Measurements from ENCODE around the gene SDF2L1. TPM values are rescaled to one million over a fixed set of nuclear protein-coding genes. Genes with fewer than 3 reads are reported as not detected.
"Not testable (repeated sequence)": the region's sequence is repeated elsewhere in the genome, so short reads cannot be mapped to it uniquely, and the experiment has no call there.

The SDF2L1 gene
- total RNA-seq, 1 donor from 2014 or later, result 4.3 TPM

DNA sequence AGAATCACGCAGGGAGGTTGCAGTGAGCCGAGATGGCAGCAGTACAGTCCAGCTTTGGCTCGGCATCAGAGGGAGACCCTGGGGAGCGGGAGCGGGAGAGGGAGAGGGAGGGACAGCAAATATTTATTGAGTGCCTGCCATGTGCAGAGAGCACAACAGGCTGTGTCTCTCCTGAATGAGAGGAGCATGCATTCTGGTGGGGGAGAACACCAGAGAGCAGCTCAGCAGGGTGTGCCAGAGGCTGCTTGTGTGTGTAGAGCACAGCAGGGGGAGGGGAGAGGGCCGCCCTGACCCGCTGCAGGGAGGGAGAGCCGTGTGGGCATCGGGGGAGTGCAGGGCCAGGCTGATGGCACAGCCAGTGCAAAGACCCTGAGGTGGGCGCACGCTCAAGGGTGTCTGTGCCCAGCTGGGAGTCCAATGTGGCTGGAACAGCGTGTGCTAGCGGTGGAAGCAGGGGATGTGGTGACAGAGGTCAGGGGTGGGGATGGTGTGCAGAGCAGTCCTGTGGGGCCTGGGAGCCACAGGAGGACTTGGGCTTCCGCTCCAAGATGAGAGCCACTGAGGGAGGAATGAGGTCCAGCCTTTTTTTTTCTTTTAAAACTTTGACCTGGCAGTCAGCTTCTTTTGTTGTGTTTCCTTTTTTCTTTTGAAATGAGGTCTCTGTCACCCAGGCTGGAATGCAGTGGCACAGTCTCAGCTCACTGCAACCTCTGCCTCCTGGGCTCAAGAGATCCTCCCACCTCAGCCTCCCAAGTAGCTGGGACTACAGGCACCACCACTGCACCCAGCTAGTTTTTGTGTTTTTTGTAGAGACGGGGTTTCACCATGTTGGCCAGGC lies 35.7 kb downstream of the SDF2L1 start:
- Histone ChIP-seq H3K9me3 (ENCODE audit: low read depth) (no peaks in the 10 kb centered on the region), H4K20me1 (ENCODE audit: low read depth) (no peaks in the 10 kb centered on the region), H3K4me3 (no peak overlapping the region), H3K9ac (no peak overlapping the region), H3K36me3 (no peaks in the 10 kb centered on the region), H3K27me3 (no peaks in the 10 kb centered on the region), H3K27ac (no peak overlapping the region), H2AFZ (replicated peaks) (no peak overlapping the region), H3F3A (ENCODE audit: low read depth) (no peaks in the 10 kb centered on the region), H3K4me1 (no peaks in the 10 kb centered on the region), H3K79me2 (ENCODE audit: low read depth) (no peaks in the 10 kb centered on the region), H3K4me2 (no peak overlapping the region)
- no peak for DNase-seq (ENCODE audit: low spot score)
- Mint-ChIP-seq H3K27me3 (ENCODE audit: insufficient read depth, low read depth) (peaks cover 3% of the 10 kb centered on the region), H3K27ac (no peak overlapping the region), H3K36me3 (peaks cover 16% of the 10 kb centered on the region), H3K4me1 (no peaks in the 10 kb centered on the region), H3K9me3 (no peaks in the 10 kb centered on the region), H3K4me3 (no peak overlapping the region)
- TF ChIP-seq EZH2 (IDR thresholded peaks at IDR 0.05) (no peak), EZH2phosphoT487 (IDR thresholded peaks at IDR 0.05) (no peak)
- TF ChIP-seq, protein P1, sequence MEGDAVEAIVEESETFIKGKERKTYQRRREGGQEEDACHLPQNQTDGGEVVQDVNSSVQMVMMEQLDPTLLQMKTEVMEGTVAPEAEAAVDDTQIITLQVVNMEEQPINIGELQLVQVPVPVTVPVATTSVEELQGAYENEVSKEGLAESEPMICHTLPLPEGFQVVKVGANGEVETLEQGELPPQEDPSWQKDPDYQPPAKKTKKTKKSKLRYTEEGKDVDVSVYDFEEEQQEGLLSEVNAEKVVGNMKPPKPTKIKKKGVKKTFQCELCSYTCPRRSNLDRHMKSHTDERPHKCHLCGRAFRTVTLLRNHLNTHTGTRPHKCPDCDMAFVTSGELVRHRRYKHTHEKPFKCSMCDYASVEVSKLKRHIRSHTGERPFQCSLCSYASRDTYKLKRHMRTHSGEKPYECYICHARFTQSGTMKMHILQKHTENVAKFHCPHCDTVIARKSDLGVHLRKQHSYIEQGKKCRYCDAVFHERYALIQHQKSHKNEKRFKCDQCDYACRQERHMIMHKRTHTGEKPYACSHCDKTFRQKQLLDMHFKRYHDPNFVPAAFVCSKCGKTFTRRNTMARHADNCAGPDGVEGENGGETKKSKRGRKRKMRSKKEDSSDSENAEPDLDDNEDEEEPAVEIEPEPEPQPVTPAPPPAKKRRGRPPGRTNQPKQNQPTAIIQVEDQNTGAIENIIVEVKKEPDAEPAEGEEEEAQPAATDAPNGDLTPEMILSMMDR (IDR thresholded peaks at IDR 0.05), result no peak

- H3K4me3 Mint-ChIP-seq; H3K27ac ChIP-seq; H3F3A ChIP-seq (ENCODE audit: low read depth): not testable (repeated sequence)
Measured at GRCh38 chr22:21678842-21679241, 36.7 kb downstream of the SDF2L1 start.

GRCh38 chr22:21679383-21679782 lies 37.3 kb downstream of the SDF2L1 start:
- H3K27ac ChIP-seq, result no peak overlapping the region
- no peaks in the 10 kb centered on the region for H3K9me3 ChIP-seq (ENCODE audit: low read depth)
- Mint-ChIP-seq H3K36me3 (peaks cover 16% of the 10 kb centered on the region), H3K27ac (no peak overlapping the region), H3K4me3 (no peak overlapping the region), H3K27me3 (ENCODE audit: insufficient read depth, low read depth) (peaks cover 3% of the 10 kb centered on the region), H3K4me1 (peaks cover 2% of the 10 kb centered on the region), H3K9me3 (no peaks in the 10 kb centered on the region)
- no peak overlapping the region for H2AFZ ChIP-seq (replicated peaks)
- H3K4me3 ChIP-seq, result no peak overlapping the region
- no peaks in the 10 kb centered on the region for H3K36me3 ChIP-seq
- H3F3A ChIP-seq (ENCODE audit: low read depth), result no peaks in the 10 kb centered on the region
- no peaks in the 10 kb centered on the region for H4K20me1 ChIP-seq (ENCODE audit: low read depth)
- DNase-seq (ENCODE audit: low spot score), result no peak
- H3K4me1 ChIP-seq, result no peaks in the 10 kb centered on the region
- no peaks in the 10 kb centered on the region for H3K79me2 ChIP-seq (ENCODE audit: low read depth)
- H3K4me2 ChIP-seq, result no peak overlapping the region
- no peak for TF ChIP-seq EZH2 (IDR thresholded peaks at IDR 0.05)
- TF ChIP-seq, protein P1 (IDR thresholded peaks at IDR 0.05), result no peak
- no peak for TF ChIP-seq EZH2phosphoT487 (IDR thresholded peaks at IDR 0.05)
- H3K9ac ChIP-seq, result no peak overlapping the region
- H3K27me3 ChIP-seq, result no peaks in the 10 kb centered on the region

More at GRCh38 chr22:21678842-21679241, 36.7 kb downstream of the SDF2L1 start:
- not testable (repeated sequence) for H3K9ac ChIP-seq; H3K4me2 ChIP-seq; H3K79me2 ChIP-seq (ENCODE audit: low read depth); H3K4me1 ChIP-seq; H4K20me1 ChIP-seq (ENCODE audit: low read depth); H3K36me3 ChIP-seq; H3K4me3 ChIP-seq; H3K9me3 ChIP-seq (ENCODE audit: low read depth); H3K4me1 Mint-ChIP-seq; H3K27ac Mint-ChIP-seq; H3K27me3 ChIP-seq; DNase-seq (ENCODE audit: low spot score); H3K27me3 Mint-ChIP-seq (ENCODE audit: insufficient read depth, low read depth); H3K9me3 Mint-ChIP-seq; H2AFZ ChIP-seq (replicated peaks)
- peaks cover 16% of the 10 kb centered on the region for H3K36me3 Mint-ChIP-seq

Data from neural progenitor cell (in vitro differentiated cells).